K562 (cell line): ENCODE data around the gene THUMPD2. TPM values are rescaled to one million over a fixed set of nuclear protein-coding genes. Genes with fewer than 3 reads are reported as not detected.

Source experiments
- DMBX1 ChIP-seq: fragments of 250-450 bp; sonication (Bioruptor Pico); IDR thresholded peaks from 2 replicates; pipeline ENCODE4 v1.8.0; 2022; ENCODE audit warnings: inconsistent platforms, mild to moderate bottlenecking, moderate library complexity, borderline replicate concordance
- FOXA1 ChIP-seq: fragments of 450-650 bp; IDR thresholded peaks from 2 replicates; pipeline ENCODE4 v1.6.1; 2016; ENCODE audit warnings: mild to moderate bottlenecking, borderline replicate concordance
- NCOA4 ChIP-seq: fragments of 450-650 bp; IDR thresholded peaks from 2 replicates; pipeline ENCODE4 v1.6.1; 2018; ENCODE audit warnings: mild to moderate bottlenecking; ENCODE audit not compliant: partially characterized antibody
- PHB2 ChIP-seq: fragments of 450-650 bp; IDR thresholded peaks from 2 replicates; pipeline ENCODE4 v1.6.1; 2017; ENCODE audit warnings: low read depth
- PML ChIP-seq: IDR thresholded peaks from 2 replicates; pipeline ENCODE4 v1.6.1; 2012; ENCODE audit warnings: low read length, inconsistent platforms
- SRSF9 ChIP-seq: fragments of 200-400 bp; formaldehyde crosslinking; IDR thresholded peaks from 2 replicates; pipeline ENCODE4 v1.6.1; 2017; ENCODE audit warnings: low read depth, low read length, borderline replicate concordance
- ZFP36 ChIP-seq: fragments of 150-350 bp; IDR thresholded peaks from 2 replicates; pipeline ENCODE4 v1.6.1; 2018; ENCODE audit warnings: low read length, low read depth; ENCODE audit not compliant: partially characterized antibody
- ZKSCAN3 ChIP-seq: fragments of 250-450 bp; sonication (Bioruptor Pico); IDR thresholded peaks from 2 replicates; pipeline ENCODE4 v1.4.0; 2020
- ZNF217 ChIP-seq: sonication (generic); formaldehyde crosslinking; IDR thresholded peaks from 2 replicates; pipeline ENCODE4 v1.8.0; 2022; ENCODE audit warnings: mild to moderate bottlenecking, missing genetic modification reagents
- ZNF57 ChIP-seq: fragments of 450-650 bp; formaldehyde crosslinking; IDR thresholded peaks from 2 replicates; pipeline ENCODE4 v1.4.0; 2020; ENCODE audit warnings: mild to moderate bottlenecking, moderate library complexity
- polyA plus RNA-seq, 8 experiments: library from polyadenylated mRNA; depleted of rRNA in 4 of 8; stranded (reverse) in 5 of 8; unstranded in 3 of 8; fragments of >200 nt; fragmentation: Nextera tagmentation in 2 of 8; fragmentation: Illumina TruSeq in 1 of 8; extraction: Ambion mirVana in 2 of 8; extraction: Trizol in 1 of 8; gene quantifications; 2 replicates each; pipeline versions ENCODE4 v1.2.1 to v1.2.3, GENCODE V29; 2011 to 2014; ENCODE audit warnings: inconsistent platforms in 1 of 8, missing spikeins in 1 of 8
- total RNA-seq, 7 experiments: library from RNA; depleted of rRNA in 6 of 7; stranded (reverse); fragments of >200 nt in 6 of 7; fragmentation: Illumina TruSeq in 2 of 7; extraction: Trizol in 2 of 7; gene quantifications; 2 replicates each; pipeline versions ENCODE4 v1.2.1 to v1.2.3, GENCODE V29; 2011 to 2021; ENCODE audit warnings: low replicate concordance in 1 of 7
- TF ChIP-seq, protein P1 (sequence below): fragments of 250-450 bp; sonication (Bioruptor Pico); IDR thresholded peaks from 2 replicates; pipeline ENCODE4 v1.4.0; 2020
- TF ChIP-seq, protein P2 (sequence below): fragments of 450-650 bp; conservative IDR thresholded peaks from 2 replicates; pipeline ENCODE4 v1.6.1; 2016; ENCODE audit warnings: missing genetic modification characterization, low read depth, mild to moderate bottlenecking, missing compliant biosample characterization, moderate library complexity
- TF ChIP-seq, protein P3 (sequence below), 2 experiments: fragments of 450-650 bp; conservative IDR thresholded peaks; 2 replicates each; pipeline ENCODE4 v1.6.1; 2017; ENCODE audit warnings: mild to moderate bottlenecking in 2 of 2, moderate library complexity in 2 of 2
- TF ChIP-seq, protein P4 (sequence below): fragments of 450-650 bp; IDR thresholded peaks from 2 replicates; pipeline ENCODE4 v1.6.1; 2018; ENCODE audit not compliant: partially characterized antibody

THUMPD2 gene
- total and polyA plus RNA-seq, 9 of the 15 experiments (the other 6 are each of a cell fraction or from before 2014, with no cell fraction given), result 9.6 to 40.4 (median 24.0) TPM

DNA sequence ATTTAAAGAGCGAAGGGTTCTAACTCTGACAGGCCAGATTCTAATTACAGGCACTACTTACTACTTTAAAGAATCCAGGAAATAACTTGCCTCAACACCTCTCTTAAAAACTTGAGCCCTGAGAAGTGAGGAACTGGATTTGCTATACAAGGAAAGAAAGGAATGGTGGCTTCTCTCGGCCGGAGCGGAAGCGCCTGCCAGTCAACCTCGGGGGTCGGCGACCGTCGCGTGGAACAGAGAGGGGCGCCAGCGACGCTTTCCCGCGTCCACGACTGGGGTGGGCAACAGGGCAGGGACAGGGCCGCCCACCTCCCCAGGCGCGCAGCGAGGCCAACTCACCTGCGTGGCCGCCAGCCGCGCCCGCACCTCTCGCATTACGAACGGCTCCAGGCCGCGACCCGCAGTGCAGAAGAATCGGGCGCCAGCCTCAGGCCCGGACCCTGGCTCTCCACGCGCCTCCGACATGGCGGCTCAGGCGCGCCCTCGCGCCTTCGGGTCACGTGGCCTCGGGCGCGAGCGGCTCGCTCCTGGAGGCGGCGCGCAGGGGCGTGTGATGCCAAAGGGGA is at the start of gene THUMPD2 (continued):
- TF ChIP-seq, protein P1, sequence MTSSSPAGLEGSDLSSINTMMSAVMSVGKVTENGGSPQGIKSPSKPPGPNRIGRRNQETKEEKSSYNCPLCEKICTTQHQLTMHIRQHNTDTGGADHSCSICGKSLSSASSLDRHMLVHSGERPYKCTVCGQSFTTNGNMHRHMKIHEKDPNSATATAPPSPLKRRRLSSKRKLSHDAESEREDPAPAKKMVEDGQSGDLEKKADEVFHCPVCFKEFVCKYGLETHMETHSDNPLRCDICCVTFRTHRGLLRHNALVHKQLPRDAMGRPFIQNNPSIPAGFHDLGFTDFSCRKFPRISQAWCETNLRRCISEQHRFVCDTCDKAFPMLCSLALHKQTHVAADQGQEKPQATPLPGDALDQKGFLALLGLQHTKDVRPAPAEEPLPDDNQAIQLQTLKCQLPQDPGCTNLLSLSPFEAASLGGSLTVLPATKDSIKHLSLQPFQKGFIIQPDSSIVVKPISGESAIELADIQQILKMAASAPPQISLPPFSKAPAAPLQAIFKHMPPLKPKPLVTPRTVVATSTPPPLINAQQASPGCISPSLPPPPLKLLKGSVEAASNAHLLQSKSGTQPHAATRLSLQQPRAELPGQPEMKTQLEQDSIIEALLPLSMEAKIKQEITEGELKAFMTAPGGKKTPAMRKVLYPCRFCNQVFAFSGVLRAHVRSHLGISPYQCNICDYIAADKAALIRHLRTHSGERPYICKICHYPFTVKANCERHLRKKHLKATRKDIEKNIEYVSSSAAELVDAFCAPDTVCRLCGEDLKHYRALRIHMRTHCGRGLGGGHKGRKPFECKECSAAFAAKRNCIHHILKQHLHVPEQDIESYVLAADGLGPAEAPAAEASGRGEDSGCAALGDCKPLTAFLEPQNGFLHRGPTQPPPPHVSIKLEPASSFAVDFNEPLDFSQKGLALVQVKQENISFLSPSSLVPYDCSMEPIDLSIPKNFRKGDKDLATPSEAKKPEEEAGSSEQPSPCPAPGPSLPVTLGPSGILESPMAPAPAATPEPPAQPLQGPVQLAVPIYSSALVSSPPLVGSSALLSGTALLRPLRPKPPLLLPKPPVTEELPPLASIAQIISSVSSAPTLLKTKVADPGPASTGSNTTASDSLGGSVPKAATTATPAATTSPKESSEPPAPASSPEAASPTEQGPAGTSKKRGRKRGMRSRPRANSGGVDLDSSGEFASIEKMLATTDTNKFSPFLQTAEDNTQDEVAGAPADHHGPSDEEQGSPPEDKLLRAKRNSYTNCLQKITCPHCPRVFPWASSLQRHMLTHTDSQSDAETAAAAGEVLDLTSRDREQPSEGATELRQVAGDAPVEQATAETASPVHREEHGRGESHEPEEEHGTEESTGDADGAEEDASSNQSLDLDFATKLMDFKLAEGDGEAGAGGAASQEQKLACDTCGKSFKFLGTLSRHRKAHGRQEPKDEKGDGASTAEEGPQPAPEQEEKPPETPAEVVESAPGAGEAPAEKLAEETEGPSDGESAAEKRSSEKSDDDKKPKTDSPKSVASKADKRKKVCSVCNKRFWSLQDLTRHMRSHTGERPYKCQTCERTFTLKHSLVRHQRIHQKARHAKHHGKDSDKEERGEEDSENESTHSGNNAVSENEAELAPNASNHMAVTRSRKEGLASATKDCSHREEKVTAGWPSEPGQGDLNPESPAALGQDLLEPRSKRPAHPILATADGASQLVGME (CRISPR knock-in tag), result peak; percentile 76; the same call in 1 of the 2 replicates
- TF ChIP-seq NCOA4, result no peak
- TF ChIP-seq, protein P2, sequence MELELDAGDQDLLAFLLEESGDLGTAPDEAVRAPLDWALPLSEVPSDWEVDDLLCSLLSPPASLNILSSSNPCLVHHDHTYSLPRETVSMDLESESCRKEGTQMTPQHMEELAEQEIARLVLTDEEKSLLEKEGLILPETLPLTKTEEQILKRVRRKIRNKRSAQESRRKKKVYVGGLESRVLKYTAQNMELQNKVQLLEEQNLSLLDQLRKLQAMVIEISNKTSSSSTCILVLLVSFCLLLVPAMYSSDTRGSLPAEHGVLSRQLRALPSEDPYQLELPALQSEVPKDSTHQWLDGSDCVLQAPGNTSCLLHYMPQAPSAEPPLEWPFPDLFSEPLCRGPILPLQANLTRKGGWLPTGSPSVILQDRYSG, result peak; percentile 76; the same call in 1 of the 2 replicates
- TF ChIP-seq, protein P3, sequence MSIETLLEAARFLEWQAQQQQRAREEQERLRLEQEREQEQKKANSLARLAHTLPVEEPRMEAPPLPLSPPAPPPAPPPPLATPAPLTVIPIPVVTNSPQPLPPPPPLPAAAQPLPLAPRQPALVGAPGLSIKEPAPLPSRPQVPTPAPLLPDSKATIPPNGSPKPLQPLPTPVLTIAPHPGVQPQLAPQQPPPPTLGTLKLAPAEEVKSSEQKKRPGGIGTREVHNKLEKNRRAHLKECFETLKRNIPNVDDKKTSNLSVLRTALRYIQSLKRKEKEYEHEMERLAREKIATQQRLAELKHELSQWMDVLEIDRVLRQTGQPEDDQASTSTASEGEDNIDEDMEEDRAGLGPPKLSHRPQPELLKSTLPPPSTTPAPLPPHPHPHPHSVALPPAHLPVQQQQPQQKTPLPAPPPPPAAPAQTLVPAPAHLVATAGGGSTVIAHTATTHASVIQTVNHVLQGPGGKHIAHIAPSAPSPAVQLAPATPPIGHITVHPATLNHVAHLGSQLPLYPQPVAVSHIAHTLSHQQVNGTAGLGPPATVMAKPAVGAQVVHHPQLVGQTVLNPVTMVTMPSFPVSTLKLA (conservative IDR thresholded peaks at IDR 0.05), result peak; percentile 85 to 92
- no peak for TF ChIP-seq SRSF9
- no peak for TF ChIP-seq PHB2
- peak; percentile 71 for TF ChIP-seq PML
- TF ChIP-seq, protein P4, sequence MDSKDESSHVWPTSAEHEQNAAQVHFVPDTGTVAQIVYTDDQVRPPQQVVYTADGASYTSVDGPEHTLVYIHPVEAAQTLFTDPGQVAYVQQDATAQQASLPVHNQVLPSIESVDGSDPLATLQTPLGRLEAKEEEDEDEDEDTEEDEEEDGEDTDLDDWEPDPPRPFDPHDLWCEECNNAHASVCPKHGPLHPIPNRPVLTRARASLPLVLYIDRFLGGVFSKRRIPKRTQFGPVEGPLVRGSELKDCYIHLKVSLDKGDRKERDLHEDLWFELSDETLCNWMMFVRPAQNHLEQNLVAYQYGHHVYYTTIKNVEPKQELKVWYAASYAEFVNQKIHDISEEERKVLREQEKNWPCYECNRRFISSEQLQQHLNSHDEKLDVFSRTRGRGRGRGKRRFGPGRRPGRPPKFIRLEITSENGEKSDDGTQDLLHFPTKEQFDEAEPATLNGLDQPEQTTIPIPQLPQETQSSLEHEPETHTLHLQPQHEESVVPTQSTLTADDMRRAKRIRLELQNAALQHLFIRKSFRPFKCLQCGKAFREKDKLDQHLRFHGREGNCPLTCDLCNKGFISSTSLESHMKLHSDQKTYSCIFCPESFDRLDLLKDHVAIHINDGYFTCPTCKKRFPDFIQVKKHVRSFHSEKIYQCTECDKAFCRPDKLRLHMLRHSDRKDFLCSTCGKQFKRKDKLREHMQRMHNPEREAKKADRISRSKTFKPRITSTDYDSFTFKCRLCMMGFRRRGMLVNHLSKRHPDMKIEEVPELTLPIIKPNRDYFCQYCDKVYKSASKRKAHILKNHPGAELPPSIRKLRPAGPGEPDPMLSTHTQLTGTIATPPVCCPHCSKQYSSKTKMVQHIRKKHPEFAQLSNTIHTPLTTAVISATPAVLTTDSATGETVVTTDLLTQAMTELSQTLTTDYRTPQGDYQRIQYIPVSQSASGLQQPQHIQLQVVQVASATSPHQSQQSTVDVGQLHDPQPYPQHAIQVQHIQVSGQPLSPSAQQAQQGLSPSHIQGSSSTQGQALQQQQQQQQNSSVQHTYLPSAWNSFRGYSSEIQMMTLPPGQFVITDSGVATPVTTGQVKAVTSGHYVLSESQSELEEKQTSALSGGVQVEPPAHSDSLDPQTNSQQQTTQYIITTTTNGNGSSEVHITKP, result no peak
- no peak for TF ChIP-seq ZNF57 (CRISPR knock-in tag)
- TF ChIP-seq ZFP36, result no peak
- TF ChIP-seq FOXA1, result no peak
- no peak for TF ChIP-seq ZNF217 (CRISPR knock-in tag)
- no peak for TF ChIP-seq ZKSCAN3 (CRISPR knock-in tag)
- TF ChIP-seq DMBX1 (CRISPR knock-in tag), result peak; percentile 53; the same call in 1 of the 2 replicates
